GM12878 (cell line): Measurements from ENCODE around the gene ARHGEF10L. TPM values are rescaled to one million over a fixed set of nuclear protein-coding genes. Genes with fewer than 3 reads are reported as not detected.

Experiments used
- ATAC-seq: fragments of 200-7000 bp; cut with Tn5 transposase; 3 replicates; pipeline ENCODE4 v1.9.1; 2020; ENCODE audit warnings: mild to moderate bottlenecking, moderate library complexity
- BruUV-seq: library from RNA; stranded (reverse); fragments of 400-500 nt; replicated peaks from 2 replicates; lab custom pipeline; 2021; lab: Mats Ljungman, UMichigan
- CTCF ChIA-PET: fragments of 300-600 bp; sonication (Branson Sonifier 250); formaldehyde crosslinking; extraction: SDS; loops from one replicate; lab custom pipeline; 2021; ENCODE audit warnings: inconsistent platforms; lab: Yijun Ruan, JAX
- POLR2A ChIA-PET: fragments of 350-600 bp; formaldehyde crosslinking; extraction: SDS; loops from one replicate; lab custom pipeline; 2021; ENCODE audit warnings: inconsistent platforms; lab: Charles Lee
- RAD21 ChIA-PET: fragments of 300-600 bp; sonication (Branson Sonifier 250); formaldehyde crosslinking; loops from one replicate; lab custom pipeline; 2023; ENCODE audit warnings: antibody characterized with exemption; ENCODE audit not compliant: unreplicated experiment; lab: Charles Lee
- SMC1A ChIA-PET: fragments of 300-600 bp; sonication (Branson Sonifier 250); formaldehyde crosslinking; loops from one replicate; lab custom pipeline; 2023; ENCODE audit not compliant: unreplicated experiment, uncharacterized antibody; lab: Charles Lee
- DNase-seq: peaks from one replicate; pipeline ENCODE4 v3.0.0-alpha.2; 2011; ENCODE audit warnings: low read depth, low spot score
- FAIRE-seq: peaks from 3 replicates; lab custom pipeline; 2011; peaks lifted over from hg19 to GRCh38; lab: Jason Lieb, UNC
- H2AFZ ChIP-seq: 2 replicates; pipeline ENCODE4 v1.6.0; 2011; ENCODE audit warnings: low read depth, low read length, control low read depth; ENCODE audit not compliant: control insufficient read depth
- H3K27ac ChIP-seq: 2 replicates; pipeline ENCODE4 v1.5.1; 2011; ENCODE audit warnings: control low read depth; ENCODE audit not compliant: control insufficient read depth, insufficient read depth
- H3K27me3 ChIP-seq, 2 experiments: replicated peaks in 1 of 2; 2 replicates each; pipeline versions ENCODE4 v1.6.0 to v1.6.1; 2011; ENCODE audit warnings: low read length in 1 of 2; ENCODE audit not compliant: control insufficient read depth in 2 of 2, insufficient read depth in 2 of 2
- H3K36me3 ChIP-seq, 2 experiments: 2 replicates each; pipeline ENCODE4 v1.5.1; 2011; ENCODE audit warnings: low read length in 1 of 2; ENCODE audit not compliant: control insufficient read depth in 2 of 2, insufficient read depth in 2 of 2
- H3K4me1 ChIP-seq: 2 replicates; pipeline ENCODE4 v1.6.1; 2011; ENCODE audit warnings: mild to moderate bottlenecking, low read length, moderate library complexity, mixed read lengths; ENCODE audit not compliant: control insufficient read depth, insufficient read depth
- H3K4me2 ChIP-seq: 2 replicates; pipeline ENCODE4 v1.6.0; 2011; ENCODE audit warnings: control low read depth; ENCODE audit not compliant: control insufficient read depth, insufficient read depth
- H3K4me3 ChIP-seq: fragments of 200-600 bp; sonication (generic); 2 replicates; pipeline ENCODE4 v1.5.1; 2016
- H3K79me2 ChIP-seq: 2 replicates; pipeline ENCODE4 v1.6.0; 2011; ENCODE audit warnings: low read length; ENCODE audit not compliant: control insufficient read depth, insufficient read depth
- H3K9ac ChIP-seq: 2 replicates; pipeline ENCODE4 v1.8.0; 2011; ENCODE audit warnings: low read length, control low read depth, mixed read lengths; ENCODE audit not compliant: control insufficient read depth, insufficient read depth
- H3K9me3 ChIP-seq: replicated peaks from 3 replicates; pipeline ENCODE4 v1.5.1; 2011; ENCODE audit warnings: mild to moderate bottlenecking, low read length; ENCODE audit not compliant: control insufficient read depth, insufficient read depth
- H4K20me1 ChIP-seq: 2 replicates; pipeline ENCODE4 v1.6.0; 2011; ENCODE audit not compliant: control insufficient read depth, insufficient read depth
- JUNB ChIP-seq: IDR thresholded peaks from 2 replicates; pipeline ENCODE4 v1.6.1; 2016; ENCODE audit warnings: antibody characterized with exemption, mild to moderate bottlenecking
- WGBS: methylation state at CpG from one replicate; pipeline ENCODE4 v1.1.6; 2016; ENCODE audit warnings: low lambda C conversion rate; ENCODE audit not compliant: insufficient replicate concordance, insufficient coverage; ENCODE audit errors: missing lambda C conversion rate; 5-methylcytosine and 5-hydroxymethylcytosine counted together
- in situ Hi-C: fragments of 300-500 bp; cut with MboI; formaldehyde crosslinking; loops from 9 replicates; pipeline ENCODE4 v1.14.3; 2018; ENCODE audit warnings: mixed read lengths
- intact Hi-C: fragments of 100-400 bp; cut with micrococcal nuclease; formaldehyde crosslinking; loops from one replicate; pipeline ENCODE4 v1.14.2; 2022; ENCODE audit not compliant: unreplicated experiment
- polyA plus RNA-seq, 11 experiments: library from polyadenylated mRNA; depleted of rRNA in 4 of 11; unstranded in 6 of 11; stranded (reverse) in 5 of 11; fragments of >200 nt; fragmentation: Nextera tagmentation in 4 of 11; fragmentation: Illumina TruSeq in 1 of 11; extraction: Ambion mirVana in 4 of 11; extraction: Trizol in 1 of 11; gene quantifications; 1 replicate in 1 of 11; 2 replicates in 10 of 11; pipeline versions ENCODE4 v1.2.1 to v1.2.3, GENCODE V29; 2011 to 2016; ENCODE audit warnings: inconsistent platforms in 2 of 11, missing spikeins in 2 of 11, low read depth in 1 of 11
- total RNA-seq, 4 experiments: library from RNA; depleted of rRNA in 3 of 4; stranded (reverse); fragments of >200 nt in 3 of 4; fragmentation: Illumina TruSeq in 1 of 4; extraction: Trizol in 1 of 4; gene quantifications; 2 replicates each; pipeline versions ENCODE4 v1.2.1 to v1.2.3, GENCODE V29; 2013 to 2021
- TF ChIP-seq, protein P1 (sequence below): fragments of 450-650 bp; IDR thresholded peaks from 2 replicates; pipeline ENCODE4 v1.6.1; 2017; ENCODE audit warnings: antibody characterized with exemption, mild to moderate bottlenecking, moderate library complexity

Gene ARHGEF10L
- total and polyA plus RNA-seq, 10 of the 15 experiments (the other 5 are each of a cell fraction or from before 2014, with no cell fraction given) = 0.05 to 0.94 (median 0.28) TPM; not detected in 2

DNA sequence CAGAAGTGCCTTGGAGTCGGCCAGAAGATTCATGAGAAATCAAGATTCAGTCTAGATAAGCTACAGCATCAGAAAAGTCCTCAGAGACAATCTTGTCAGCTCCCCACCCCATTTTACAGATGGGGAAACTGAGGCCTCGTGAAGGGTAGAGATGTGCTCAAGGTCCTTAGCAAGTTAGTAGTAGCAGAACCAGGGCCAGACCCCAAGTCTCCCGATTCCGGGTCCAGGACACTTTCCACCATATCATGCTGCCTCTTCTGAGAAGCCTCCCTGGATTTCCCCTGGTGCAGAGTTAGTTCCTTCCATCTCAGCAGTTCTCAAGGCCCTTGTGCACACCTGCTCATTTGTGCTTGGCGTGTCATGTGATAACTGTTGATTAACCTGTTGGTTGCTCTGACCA is 124.1 kb downstream of the ARHGEF10L start (continued):
- TF ChIP-seq, protein P1, sequence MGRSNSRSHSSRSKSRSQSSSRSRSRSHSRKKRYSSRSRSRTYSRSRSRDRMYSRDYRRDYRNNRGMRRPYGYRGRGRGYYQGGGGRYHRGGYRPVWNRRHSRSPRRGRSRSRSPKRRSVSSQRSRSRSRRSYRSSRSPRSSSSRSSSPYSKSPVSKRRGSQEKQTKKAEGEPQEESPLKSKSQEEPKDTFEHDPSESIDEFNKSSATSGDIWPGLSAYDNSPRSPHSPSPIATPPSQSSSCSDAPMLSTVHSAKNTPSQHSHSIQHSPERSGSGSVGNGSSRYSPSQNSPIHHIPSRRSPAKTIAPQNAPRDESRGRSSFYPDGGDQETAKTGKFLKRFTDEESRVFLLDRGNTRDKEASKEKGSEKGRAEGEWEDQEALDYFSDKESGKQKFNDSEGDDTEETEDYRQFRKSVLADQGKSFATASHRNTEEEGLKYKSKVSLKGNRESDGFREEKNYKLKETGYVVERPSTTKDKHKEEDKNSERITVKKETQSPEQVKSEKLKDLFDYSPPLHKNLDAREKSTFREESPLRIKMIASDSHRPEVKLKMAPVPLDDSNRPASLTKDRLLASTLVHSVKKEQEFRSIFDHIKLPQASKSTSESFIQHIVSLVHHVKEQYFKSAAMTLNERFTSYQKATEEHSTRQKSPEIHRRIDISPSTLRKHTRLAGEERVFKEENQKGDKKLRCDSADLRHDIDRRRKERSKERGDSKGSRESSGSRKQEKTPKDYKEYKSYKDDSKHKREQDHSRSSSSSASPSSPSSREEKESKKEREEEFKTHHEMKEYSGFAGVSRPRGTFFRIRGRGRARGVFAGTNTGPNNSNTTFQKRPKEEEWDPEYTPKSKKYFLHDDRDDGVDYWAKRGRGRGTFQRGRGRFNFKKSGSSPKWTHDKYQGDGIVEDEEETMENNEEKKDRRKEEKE = no peak

DNA sequence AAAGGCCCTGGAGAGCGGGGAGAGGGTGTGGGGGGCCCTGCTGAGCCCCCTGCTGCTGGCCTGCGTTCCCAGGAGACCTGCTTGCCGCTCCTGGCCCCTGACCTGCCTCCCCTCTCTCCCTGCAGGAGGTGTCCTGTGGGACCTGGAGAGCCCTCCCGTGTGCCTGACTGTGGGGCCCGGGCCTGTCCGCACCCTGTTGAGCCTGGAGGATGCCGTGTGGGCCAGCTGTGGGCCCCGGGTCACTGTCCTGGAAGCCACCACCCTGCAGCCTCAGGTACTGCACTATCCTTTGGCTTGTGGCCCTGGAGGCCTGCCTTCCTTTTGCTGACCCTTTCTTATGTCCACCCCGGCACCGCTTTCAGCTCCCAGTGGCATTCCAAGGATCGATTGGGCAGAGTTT is 124.8 kb downstream of the ARHGEF10L start:
- Histone ChIP-seq H3K4me1 (no peaks in the 10 kb centered on the region), H2AFZ (no peak overlapping the region), H3K36me3 (no peaks in the 10 kb centered on the region), H3K27ac (no peak overlapping the region), H3K79me2 (no peaks in the 10 kb centered on the region), H3K9ac (no peak overlapping the region), H4K20me1 (no peaks in the 10 kb centered on the region), H3K9me3 (no peaks in the 10 kb centered on the region), H3K27me3 (no peaks in the 10 kb centered on the region), H3K4me3 (no peak overlapping the region), H3K4me2 (no peak overlapping the region)
- TF ChIP-seq JUNB = no peak
- ATAC-seq (peak; percentile 50; the same call in 2 of the 3 replicates), DNase-seq (no peak), FAIRE-seq (no peak)
- RAD21 ChIA-PET = no interaction called here
- 2% methylated on average over 11 of the region's 11 CpGs for WGBS
- in situ Hi-C loops = loop anchor here (10.0 kb wide), 1 partner anchor 430 kb away; no protein-coding TSS in a partner anchor
- SMC1A ChIA-PET = no interaction called here
- no TSS peak for BruUV-seq
- CTCF ChIA-PET = no interaction called here
- intact Hi-C loops = loop anchor here (10.0 kb wide), 1 partner anchor 920 kb away; no protein-coding TSS in a partner anchor
- POLR2A ChIA-PET = no interaction called here
